D721Med (cell line): ENCODE measurements around the gene USP17L15.
"Not testable (repeated sequence)": the region's sequence is repeated elsewhere in the genome, so short reads cannot be mapped to it uniquely, and the experiment has no call there.

ENCODE experiments used
- DNase-seq: peaks from one replicate; pipeline ENCODE4 v3.0.0; 2011; ENCODE audit warnings: low spot score; ENCODE audit not compliant: insufficient read length
- FAIRE-seq: peaks from 2 replicates; lab custom pipeline; 2011; peaks lifted over from hg19 to GRCh38; lab: Jason Lieb, UNC

The USP17L15 gene

DNA sequence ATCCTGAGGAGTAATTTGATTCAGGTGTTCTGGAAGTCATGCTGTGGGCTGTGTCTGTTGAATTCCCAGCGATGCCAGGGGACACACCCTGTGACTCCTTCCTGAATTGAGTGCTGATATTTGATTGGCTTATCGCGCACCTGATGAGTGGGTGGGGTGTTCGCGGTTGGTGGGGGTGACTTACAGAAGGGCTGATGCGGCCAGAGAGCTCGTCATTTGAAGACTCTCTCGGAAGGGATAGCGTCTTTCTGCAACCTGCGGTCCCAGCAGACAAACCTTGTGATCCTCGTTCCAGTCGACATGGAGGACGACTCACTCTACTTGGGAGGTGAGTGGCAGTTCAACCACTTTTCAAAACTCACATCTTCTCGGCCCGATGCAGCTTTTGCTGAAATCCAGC lies at the start of gene USP17L15:
USP17L15 (plus strand) TSS at position 301 of the 400 bp plus-strand sequence; CDS start at position 301, 0 bp downstream.
- not testable (repeated sequence) for DNase-seq, FAIRE-seq

DNA sequence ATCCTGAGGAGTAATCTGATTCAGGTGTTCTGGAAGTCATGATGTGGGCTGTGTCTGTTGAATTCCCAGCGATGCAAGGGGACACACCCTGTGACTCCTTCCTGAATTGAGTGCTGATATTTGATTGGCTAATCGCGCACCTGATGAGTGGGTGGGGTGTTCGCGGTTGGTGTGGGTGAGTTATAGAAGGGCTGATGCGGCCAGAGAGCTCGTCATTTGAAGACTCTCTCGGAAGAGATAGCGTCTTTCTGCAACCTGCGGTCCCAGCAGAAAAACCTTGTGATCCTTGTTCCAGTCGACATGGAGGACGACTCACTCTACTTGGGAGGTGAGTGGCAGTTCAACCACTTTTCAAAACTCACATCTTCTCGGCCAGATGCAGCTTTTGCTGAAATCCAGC lies 23.8 kb upstream of the USP17L15 start, which contains the start of gene USP17L10:
USP17L10 (plus strand) TSS at position 301 of the 400 bp plus-strand sequence; CDS start at position 301, 0 bp downstream.
- DNase-seq, FAIRE-seq: not testable (repeated sequence)

DNA sequence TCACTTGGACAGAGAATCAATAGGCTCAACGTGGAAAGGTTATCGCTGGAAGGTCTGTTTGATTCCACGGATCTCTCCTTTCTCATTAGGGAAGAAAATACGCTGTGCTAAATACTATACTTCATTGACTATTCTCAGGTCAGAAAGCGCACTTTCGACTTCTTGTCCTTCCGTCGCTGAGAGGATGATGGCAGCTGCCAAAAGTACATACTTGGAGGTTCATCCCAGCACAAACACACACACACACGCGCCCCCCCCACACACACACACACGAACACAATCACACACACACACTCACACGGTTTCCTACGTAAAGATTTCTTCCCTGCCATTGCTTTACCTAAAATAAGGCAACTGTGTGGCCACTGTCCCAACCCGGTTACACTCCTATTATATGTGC lies 19.5 kb upstream of the USP17L15 start:
- FAIRE-seq, DNase-seq: not testable (repeated sequence)

- DNase-seq, FAIRE-seq: not testable (repeated sequence)
These were observed 19.1 kb upstream of the USP17L15 start, which contains the start of gene USP17L11 for GRCh38 chr4:9215105-9215504. USP17L11 (plus strand) TSS chr4:9215405; CDS start chr4:9215405, 0 bp downstream.

GRCh38 chr4:9219852-9220251 lies 14.3 kb upstream of the USP17L15 start, which contains the start of gene USP17L12:
USP17L12 (plus strand) TSS chr4:9220152; CDS start chr4:9220152, 0 bp downstream.
- FAIRE-seq, DNase-seq: not testable (repeated sequence)

DNA sequence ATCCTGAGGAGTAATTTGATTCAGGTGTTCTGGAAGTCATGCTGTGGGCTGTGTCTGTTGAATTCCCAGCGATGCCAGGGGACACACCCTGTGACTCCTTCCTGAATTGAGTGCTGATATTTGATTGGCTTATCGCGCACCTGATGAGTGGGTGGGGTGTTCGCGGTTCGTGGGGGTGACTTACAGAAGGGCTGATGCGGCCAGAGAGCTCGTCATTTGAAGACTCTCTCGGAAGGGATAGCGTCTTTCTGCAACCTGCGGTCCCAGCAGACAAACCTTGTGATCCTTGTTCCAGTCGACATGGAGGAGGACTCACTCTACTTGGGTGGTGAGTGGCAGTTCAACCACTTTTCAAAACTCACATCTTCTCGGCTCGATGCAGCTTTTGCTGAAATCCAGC lies 9.6 kb upstream of the USP17L15 start, which contains the start of gene USP17L13:
USP17L13 (plus strand) TSS at position 301 of the 400 bp plus-strand sequence; CDS start at position 301, 0 bp downstream.
- not testable (repeated sequence) for DNase-seq, FAIRE-seq

GRCh38 chr4:9230249-9230648 lies 3.9 kb upstream of the USP17L15 start:
- DNase-seq, FAIRE-seq: not testable (repeated sequence)

DNA sequence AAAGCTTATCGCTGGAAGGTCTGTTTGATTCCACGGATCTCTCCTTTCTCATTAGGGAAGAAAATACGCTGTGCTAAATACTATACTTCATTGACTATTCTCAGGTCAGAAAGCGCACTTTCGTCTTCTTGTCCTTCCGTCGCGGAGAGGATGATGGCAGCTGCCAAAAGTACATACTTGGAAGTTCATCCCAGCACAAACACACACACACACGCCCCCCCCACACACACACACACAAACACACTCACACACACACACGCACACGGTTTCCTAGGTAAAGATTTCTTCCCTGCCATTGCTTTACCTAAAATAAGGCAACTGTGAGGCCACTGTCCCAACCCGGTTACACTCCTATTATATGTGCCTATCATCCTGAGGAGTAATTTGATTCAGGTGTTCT lies 4.3 kb downstream of the USP17L15 start:
- FAIRE-seq, DNase-seq: not testable (repeated sequence)

- not testable (repeated sequence) for DNase-seq, FAIRE-seq
These were observed 9.4 kb downstream of the USP17L15 start, which contains the start of gene USP17L17 for GRCh38 chr4:9243579-9243978. USP17L17 (plus strand) TSS chr4:9243879; CDS start chr4:9243879, 0 bp downstream.

DNA sequence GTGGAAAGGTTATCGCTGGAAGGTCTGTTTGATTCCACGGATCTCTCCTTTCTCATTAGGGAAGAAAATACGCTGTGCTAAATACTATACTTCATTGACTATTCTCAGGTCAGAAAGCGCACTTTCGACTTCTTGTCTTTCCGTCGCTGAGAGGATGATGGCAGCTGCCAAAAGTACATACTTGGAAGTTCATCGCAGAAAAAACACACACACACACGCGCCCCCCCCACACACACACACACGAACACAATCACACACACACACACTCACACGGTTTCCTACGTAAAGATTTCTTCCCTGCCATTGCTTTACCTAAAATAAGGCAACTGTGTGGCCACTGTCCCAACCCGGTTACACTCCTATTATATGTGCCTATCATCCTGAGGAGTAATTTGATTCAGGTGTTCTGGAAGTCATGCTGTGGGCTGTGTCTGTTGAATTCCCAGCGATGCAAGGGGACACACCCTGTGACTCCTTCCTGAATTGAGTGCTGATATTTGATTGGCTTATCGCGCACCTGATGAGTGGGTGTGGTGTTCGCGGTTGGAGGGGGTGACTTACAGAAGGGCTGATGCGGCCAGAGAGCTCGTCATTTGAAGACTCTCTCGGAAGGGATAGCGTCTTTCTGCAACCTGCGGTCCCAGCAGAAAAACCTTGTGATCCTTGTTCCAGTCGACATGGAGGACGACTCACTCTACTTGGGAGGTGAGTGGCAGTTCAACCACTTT lies 13.9 kb downstream of the USP17L15 start, which contains the start of gene USP17L18:
USP17L18 (plus strand) TSS at position 678 of the 728 bp plus-strand sequence; CDS start at position 678, 0 bp downstream.
- FAIRE-seq, result not testable (repeated sequence)

DNA sequence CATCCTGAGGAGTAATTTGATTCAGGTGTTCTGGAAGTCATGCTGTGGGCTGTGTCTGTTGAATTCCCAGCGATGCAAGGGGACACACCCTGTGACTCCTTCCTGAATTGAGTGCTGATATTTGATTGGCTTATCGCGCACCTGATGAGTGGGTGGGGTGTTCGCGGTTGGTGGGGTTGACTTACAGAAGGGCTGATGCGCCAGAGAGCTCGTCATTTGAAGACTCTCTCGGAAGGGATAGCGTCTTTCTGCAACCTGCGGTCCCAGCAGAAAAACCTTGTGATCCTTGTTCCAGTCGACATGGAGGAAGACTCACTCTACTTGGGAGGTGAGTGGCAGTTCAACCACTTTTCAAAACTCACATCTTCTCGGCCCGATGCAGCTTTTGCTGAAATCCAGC lies 18.9 kb downstream of the USP17L15 start, which contains the start of gene USP17L19:
USP17L19 (plus strand) TSS at position 301 of the 400 bp plus-strand sequence; CDS start at position 301, 0 bp downstream.
- not testable (repeated sequence) for DNase-seq, FAIRE-seq

More for the DNA sequence above, 13.9 kb downstream of the USP17L15 start, which contains the start of gene USP17L18:
- DNase-seq, result not testable (repeated sequence)

- DNase-seq, FAIRE-seq: not testable (repeated sequence)
These were observed 23.6 kb downstream of the USP17L15 start, which contains the start of gene USP17L20 for GRCh38 chr4:9257824-9258223. USP17L20 (plus strand) TSS chr4:9258124; CDS start chr4:9258124, 0 bp downstream.

- not testable (repeated sequence) for DNase-seq, FAIRE-seq
These were observed 28.4 kb downstream of the USP17L15 start, which contains the start of gene USP17L21 for GRCh38 chr4:9262572-9262971. USP17L21 (plus strand) TSS chr4:9262872; CDS start chr4:9262872, 0 bp downstream.

DNA sequence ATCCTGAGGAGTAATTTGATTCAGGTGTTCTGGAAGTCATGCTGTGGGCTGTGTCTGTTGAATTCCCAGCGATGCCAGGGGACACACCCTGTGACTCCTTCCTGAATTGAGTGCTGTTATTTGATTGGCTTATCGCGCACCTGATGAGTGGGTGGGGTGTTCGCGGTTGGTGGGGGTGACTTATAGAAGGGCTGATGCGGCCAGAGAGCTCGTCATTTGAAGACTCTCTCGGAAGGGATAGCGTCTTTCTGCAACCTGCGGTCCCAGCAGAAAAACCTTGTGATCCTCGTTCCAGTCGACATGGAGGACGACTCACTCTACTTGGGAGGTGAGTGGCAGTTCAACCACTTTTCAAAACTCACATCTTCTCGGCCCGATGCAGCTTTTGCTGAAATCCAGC lies 33.1 kb downstream of the USP17L15 start, which contains the start of gene USP17L22:
USP17L22 (plus strand) TSS at position 301 of the 400 bp plus-strand sequence; CDS start at position 301, 0 bp downstream.
- not testable (repeated sequence) for DNase-seq, FAIRE-seq

GRCh38 chr4:9271719-9272118 lies 37.5 kb downstream of the USP17L15 start:
- FAIRE-seq, DNase-seq: not testable (repeated sequence)
